ENCODE results near the gene KIF2C. TPM values are rescaled to one million over a fixed set of nuclear protein-coding genes. Genes with fewer than 3 reads are reported as not detected.

Gene KIF2C
- total RNA-seq, 1 experiment from 2014 or later, result 92.6 TPM

- Histone ChIP-seq H2AFZ (ENCODE audit: low read depth, low read length, poor library complexity, severe bottlenecking) (no peak overlapping the region), H3K27ac (ENCODE audit: low read depth, low read length) (no peak overlapping the region; the same call in 1 of the 2 replicates), H3K9me2 (ENCODE audit: insufficient read depth) (no peaks in the 10 kb centered on the region), H3K9me3 (ENCODE audit: control insufficient read depth in 1 of 2, insufficient read depth in 1 of 2, low read depth in 1 of 2, low read length in 2 of 2) (no peaks in the 10 kb centered on the region), H3K4me1 (ENCODE audit: control insufficient read depth in 1 of 2, insufficient read depth in 2 of 2, low read length in 2 of 2) (peaks cover 17 to 48% of the 10 kb centered on the region in 2 experiments), H4K20me1 (ENCODE audit: insufficient read depth) (no peaks in the 10 kb centered on the region), H3K36me3 (ENCODE audit: control insufficient read depth in 1 of 2, insufficient read depth in 2 of 2, low read length in 2 of 2) (no peaks in the 10 kb centered on the region), H3K27me3 (ENCODE audit: insufficient read depth, low read length) (no peaks in the 10 kb centered on the region), H3K4me3 (replicated peaks in 1 of 2; ENCODE audit: low read depth in 1 of 2, low read length in 2 of 2) (no peak overlapping the region), H3K79me2 (ENCODE audit: insufficient read depth, low read length) (no peaks in the 10 kb centered on the region), H3K9ac (ENCODE audit: low read length) (no peak overlapping the region), H3K4me2 (ENCODE audit: low read length) (no peak overlapping the region)
- ChIA-PET CTCF (no interaction called here), RAD21 (ENCODE audit: low non-redundant PET in 1 of 2, low total read pairs in 2 of 2, uncharacterized antibody in 2 of 2, unreplicated experiment in 2 of 2) (no interaction called here), POLR2A (interaction anchor here (0.7 to 3.8 kb wide), 2 partner anchors 8 to 570 kb away, joined by 3 to 461 read pairs; partner anchors contain the start of gene RNU5D-1)
- DNase-seq (ENCODE audit: low read depth, low spot score) (no peak), ATAC-seq (no peak)
- no peak for TF ChIP-seq SP1 (IDR thresholded peaks at IDR 0.05; ENCODE audit: low read depth)
- TF ChIP-seq EZH2 (IDR thresholded peaks at IDR 0.05), result no peak
- TF ChIP-seq EZH2phosphoT487 (IDR thresholded peaks at IDR 0.05; ENCODE audit: borderline replicate concordance), result no peak
- TF ChIP-seq CTCF (IDR thresholded peaks at IDR 0.05 in 2 of 3, conservative IDR thresholded peaks at IDR 0.05 in 1 of 3; ENCODE audit: borderline replicate concordance in 1 of 3, insufficient read depth in 1 of 3, low read depth in 2 of 3, low read length in 2 of 3), result no peak
- no peak for TF ChIP-seq TCF7L2 (IDR thresholded peaks at IDR 0.05; ENCODE audit: borderline replicate concordance, extremely low read depth, insufficient read depth, insufficient read length)
- BruUV-seq (replicated peaks), result no TSS peak
- intact Hi-C loops (cut with micrococcal nuclease), result no loop called here
Observed at GRCh38 chr1:44723496-44724295, 15.9 kb upstream of the KIF2C start.
